ENCODE measurements around the gene CGRRF1. TPM values are rescaled to one million over a fixed set of nuclear protein-coding genes. Genes with fewer than 3 reads are reported as not detected.

CGRRF1 gene
- total and polyA plus RNA-seq, 2 of the 13 experiments (the other 11 are each of a cell fraction or from before 2014, with no cell fraction given): 16.8 to 18.2 TPM

GRCh38 chr14:54564868-54565784 lies 55.4 kb downstream of the CGRRF1 start (continued):
- TF ChIP-seq ARID4A (CRISPR knock-in tag; IDR thresholded peaks at IDR 0.05; ENCODE audit: borderline replicate concordance) (peak; percentile 89), ZBTB39 (CRISPR knock-in tag; IDR thresholded peaks at IDR 0.05) (peak; percentile 84), SP2 (CRISPR knock-in tag; IDR thresholded peaks at IDR 0.05) (peak; percentile 47; the same call in 1 of the 2 replicates), KDM5B (CRISPR knock-in tag; IDR thresholded peaks at IDR 0.05; ENCODE audit: borderline replicate concordance) (peak; percentile 52), ZNF720 (CRISPR knock-in tag; IDR thresholded peaks at IDR 0.05) (no peak), ZNF614 (CRISPR knock-in tag; IDR thresholded peaks at IDR 0.05; ENCODE audit: borderline replicate concordance) (no peak), KDM2A (CRISPR knock-in tag; IDR thresholded peaks at IDR 0.05; ENCODE audit: borderline replicate concordance, low read depth) (peak; percentile 85), CERS6 (CRISPR knock-in tag; IDR thresholded peaks at IDR 0.05) (no peak), ZFP37 (CRISPR knock-in tag; IDR thresholded peaks at IDR 0.05; ENCODE audit: borderline replicate concordance) (0 out of 2 replicates have a peak, but pooled peaks have one; percentile 34), THAP9 (CRISPR knock-in tag; IDR thresholded peaks at IDR 0.05; ENCODE audit: borderline replicate concordance) (no peak), HOXA5 (CRISPR knock-in tag; IDR thresholded peaks at IDR 0.05) (no peak)

Data from HepG2 (cell line).